Effector memory CD4-positive, alpha-beta T cell (primary cell): Measurements from ENCODE around the gene CDK5RAP1.

Experiments
- DNase-seq, 3 donors: peaks; one replicate each; pipeline ENCODE4 v3.0.0-alpha.2; 2020
- H3K27ac ChIP-seq: 2 replicates; pipeline ENCODE4 v1.7.0; 2013; ENCODE audit warnings: mild to moderate bottlenecking, low read length, moderate library complexity; ENCODE audit not compliant: insufficient read depth, poor library complexity, severe bottlenecking
- H3K27me3 ChIP-seq: replicated peaks from 2 replicates; pipeline ENCODE4 v1.7.0; 2013; ENCODE audit warnings: mild to moderate bottlenecking, low read length; ENCODE audit not compliant: insufficient read depth, control insufficient read depth, poor library complexity, severe bottlenecking
- H3K36me3 ChIP-seq: 2 replicates; pipeline ENCODE4 v1.7.0; 2013; ENCODE audit warnings: mild to moderate bottlenecking, low read length, moderate library complexity; ENCODE audit not compliant: control insufficient read depth, insufficient read depth
- H3K4me1 ChIP-seq: 2 replicates; pipeline ENCODE4 v1.7.0; 2013; ENCODE audit warnings: low read length, mild to moderate bottlenecking; ENCODE audit not compliant: control insufficient read depth, insufficient read depth, poor library complexity, severe bottlenecking
- H3K4me3 ChIP-seq: 2 replicates; pipeline ENCODE4 v1.7.0; 2013; ENCODE audit warnings: low read length, low read depth, mild to moderate bottlenecking; ENCODE audit not compliant: insufficient read depth, poor library complexity, severe bottlenecking
- H3K9me3 ChIP-seq: 2 replicates; pipeline ENCODE4 v1.7.0; 2013; ENCODE audit warnings: mild to moderate bottlenecking, low read length, moderate library complexity; ENCODE audit not compliant: control insufficient read depth

CDK5RAP1 gene

GRCh38 chr20:33337119-33337518, 64.2 kb downstream of the CDK5RAP1 start:
- Histone ChIP-seq H3K4me1 (no peaks in the 10 kb centered on the region), H3K4me3 (no peak overlapping the region)
- DNase-seq, result no peak

GRCh38 chr20:33336375-33336774, 64.9 kb downstream of the CDK5RAP1 start:
- DNase-seq, result no peak
- Histone ChIP-seq H3K4me3 (no peak overlapping the region), H3K27ac (no peak overlapping the region), H3K27me3 (no peaks in the 10 kb centered on the region), H3K36me3 (no peaks in the 10 kb centered on the region), H3K4me1 (no peaks in the 10 kb centered on the region), H3K9me3 (no peaks in the 10 kb centered on the region)

More at GRCh38 chr20:33337119-33337518, 64.2 kb downstream of the CDK5RAP1 start:
- H3K27ac ChIP-seq, result no peak overlapping the region
- H3K9me3 ChIP-seq, result no peaks in the 10 kb centered on the region
- no peaks in the 10 kb centered on the region for H3K36me3 ChIP-seq
- H3K27me3 ChIP-seq, result no peaks in the 10 kb centered on the region

- Histone ChIP-seq H3K27ac (no peak overlapping the region), H3K9me3 (no peaks in the 10 kb centered on the region), H3K4me1 (no peaks in the 10 kb centered on the region), H3K36me3 (no peaks in the 10 kb centered on the region), H3K4me3 (no peak overlapping the region), H3K27me3 (no peaks in the 10 kb centered on the region)
- no peak for DNase-seq
These were observed 67.2 kb downstream of the CDK5RAP1 start for GRCh38 chr20:33334111-33334510.

GRCh38 chr20:33333616-33334015, 67.7 kb downstream of the CDK5RAP1 start:
- H3K4me1 ChIP-seq, result no peaks in the 10 kb centered on the region
- H3K36me3 ChIP-seq, result no peaks in the 10 kb centered on the region
- no peak overlapping the region for H3K4me3 ChIP-seq
- H3K27ac ChIP-seq, result no peak overlapping the region
- H3K9me3 ChIP-seq, result no peaks in the 10 kb centered on the region
- no peak for DNase-seq
- H3K27me3 ChIP-seq, result no peaks in the 10 kb centered on the region

- Histone ChIP-seq H3K36me3 (no peaks in the 10 kb centered on the region), H3K27me3 (no peaks in the 10 kb centered on the region), H3K4me3 (no peak overlapping the region), H3K4me1 (no peaks in the 10 kb centered on the region), H3K9me3 (no peaks in the 10 kb centered on the region), H3K27ac (no peak overlapping the region)
- no peak for DNase-seq
These were observed 68.3 kb downstream of the CDK5RAP1 start for GRCh38 chr20:33332905-33333456.

- no peak overlapping the region for H3K27ac ChIP-seq
- H3K9me3 ChIP-seq, result no peaks in the 10 kb centered on the region
- no peak overlapping the region for H3K4me3 ChIP-seq
- no peaks in the 10 kb centered on the region for H3K36me3 ChIP-seq
- no peaks in the 10 kb centered on the region for H3K27me3 ChIP-seq
- no peaks in the 10 kb centered on the region for H3K4me1 ChIP-seq
- DNase-seq, result no peak
These were observed 72.9 kb downstream of the CDK5RAP1 start for GRCh38 chr20:33328157-33329137.

- Histone ChIP-seq H3K4me3 (no peak overlapping the region), H3K4me1 (no peaks in the 10 kb centered on the region), H3K27me3 (no peaks in the 10 kb centered on the region), H3K27ac (no peak overlapping the region), H3K36me3 (no peaks in the 10 kb centered on the region), H3K9me3 (no peaks in the 10 kb centered on the region)
- no peak for DNase-seq
These were observed 76.0 kb downstream of the CDK5RAP1 start for GRCh38 chr20:33325350-33325749.

GRCh38 chr20:33323236-33323635, 78.1 kb downstream of the CDK5RAP1 start:
- H3K27ac ChIP-seq, result no peak overlapping the region
- H3K36me3 ChIP-seq, result no peaks in the 10 kb centered on the region
- no peak for DNase-seq
- H3K4me1 ChIP-seq, result no peaks in the 10 kb centered on the region
- H3K4me3 ChIP-seq, result no peak overlapping the region
- no peaks in the 10 kb centered on the region for H3K9me3 ChIP-seq
- H3K27me3 ChIP-seq, result no peaks in the 10 kb centered on the region

GRCh38 chr20:33322456-33322855, 78.9 kb downstream of the CDK5RAP1 start:
- H3K9me3 ChIP-seq, result no peaks in the 10 kb centered on the region
- H3K27me3 ChIP-seq, result no peaks in the 10 kb centered on the region
- DNase-seq, result no peak
- H3K4me3 ChIP-seq, result no peak overlapping the region
- H3K36me3 ChIP-seq, result no peaks in the 10 kb centered on the region
- no peaks in the 10 kb centered on the region for H3K4me1 ChIP-seq
- H3K27ac ChIP-seq, result no peak overlapping the region

- H3K4me1 ChIP-seq, result no peaks in the 10 kb centered on the region
- H3K36me3 ChIP-seq, result no peaks in the 10 kb centered on the region
- no peak overlapping the region for H3K27ac ChIP-seq
- no peak overlapping the region for H3K4me3 ChIP-seq
- DNase-seq, result no peak
- no peaks in the 10 kb centered on the region for H3K27me3 ChIP-seq
- H3K9me3 ChIP-seq, result no peaks in the 10 kb centered on the region
These were observed 81.3 kb downstream of the CDK5RAP1 start for GRCh38 chr20:33320006-33320405.
